Measurements from ENCODE around the gene SLC41A1.

The SLC41A1 gene

GRCh38 chr1:205804605-205805004 is 8.4 kb downstream of the SLC41A1 start:
- no peaks in the 10 kb centered on the region; the same call in 1 of the 2 replicates for H3K4me1 ChIP-seq (ENCODE audit: control insufficient read depth, insufficient read depth, low read length)
- H3K4me3 ChIP-seq (ENCODE audit: low read length) = no peak overlapping the region
- WGBS (ENCODE audit: insufficient coverage, insufficient read length) = no CpG with 5 or more reads among the region's 2 CpGs
- 0 out of 2 replicates have a peak, but pooled peaks cover 3% of the 10 kb centered on the region for H3K36me3 ChIP-seq (ENCODE audit: control insufficient read depth, insufficient read depth, low read length)
- DNase-seq (ENCODE audit: low read depth, low spot score) = no peak
- H3K27me3 ChIP-seq (ENCODE audit: control insufficient read depth, insufficient read depth, low read length) = no peaks in the 10 kb centered on the region
- no peaks in the 10 kb centered on the region for H3K9me3 ChIP-seq (ENCODE audit: control insufficient read depth, insufficient read depth, low read length)
- no peak overlapping the region for H3K27ac ChIP-seq (ENCODE audit: low read length)

- H3K36me3 ChIP-seq (ENCODE audit: control insufficient read depth, insufficient read depth, low read length) = peaks cover 6% of the 10 kb centered on the region; the same call in 1 of the 2 replicates
- H3K27me3 ChIP-seq (ENCODE audit: control insufficient read depth, insufficient read depth, low read length) = no peaks in the 10 kb centered on the region
- no peaks in the 10 kb centered on the region for H3K9me3 ChIP-seq (ENCODE audit: control insufficient read depth, insufficient read depth, low read length)
- no CpG with 5 or more reads among the region's 4 CpGs for WGBS (ENCODE audit: insufficient coverage, insufficient read length)
- no peak for DNase-seq (ENCODE audit: low read depth, low spot score)
- H3K4me3 ChIP-seq (ENCODE audit: low read length) = no peak overlapping the region
- H3K27ac ChIP-seq (ENCODE audit: low read length) = no peak overlapping the region
- H3K4me1 ChIP-seq (ENCODE audit: control insufficient read depth, insufficient read depth, low read length) = no peaks in the 10 kb centered on the region; the same call in 1 of the 2 replicates
Observed at GRCh38 chr1:205803986-205804385, 9.0 kb downstream of the SLC41A1 start.

- DNase-seq (ENCODE audit: low read depth, low spot score) = no peak
- WGBS (ENCODE audit: insufficient coverage, insufficient read length) = no CpG with 5 or more reads among the region's 8 CpGs
- peaks cover 14% of the 10 kb centered on the region for H3K36me3 ChIP-seq (ENCODE audit: control insufficient read depth, insufficient read depth, low read length)
Observed at GRCh38 chr1:205802060-205802459, 10.9 kb downstream of the SLC41A1 start.

GRCh38 chr1:205800981-205801703 is 11.9 kb downstream of the SLC41A1 start:
- Histone ChIP-seq H3K27me3 (ENCODE audit: control insufficient read depth, insufficient read depth, low read length) (no peaks in the 10 kb centered on the region), H3K4me3 (ENCODE audit: low read length) (no peak overlapping the region), H3K9me3 (ENCODE audit: control insufficient read depth, insufficient read depth, low read length) (no peaks in the 10 kb centered on the region), H3K4me1 (ENCODE audit: control insufficient read depth, insufficient read depth, low read length) (no peaks in the 10 kb centered on the region), H3K36me3 (ENCODE audit: control insufficient read depth, insufficient read depth, low read length) (peaks cover 14% of the 10 kb centered on the region), H3K27ac (ENCODE audit: low read length) (no peak overlapping the region)
- DNase-seq (ENCODE audit: low read depth, low spot score) = no peak
- no CpG with 5 or more reads among the region's 7 CpGs for WGBS (ENCODE audit: insufficient coverage, insufficient read length)

More at GRCh38 chr1:205802060-205802459, 10.9 kb downstream of the SLC41A1 start:
- Histone ChIP-seq H3K27me3 (ENCODE audit: control insufficient read depth, insufficient read depth, low read length) (no peaks in the 10 kb centered on the region), H3K4me3 (ENCODE audit: low read length) (no peak overlapping the region), H3K4me1 (ENCODE audit: control insufficient read depth, insufficient read depth, low read length) (no peaks in the 10 kb centered on the region), H3K27ac (ENCODE audit: low read length) (no peak overlapping the region), H3K9me3 (ENCODE audit: control insufficient read depth, insufficient read depth, low read length) (no peaks in the 10 kb centered on the region)

- no peaks in the 10 kb centered on the region for H3K27me3 ChIP-seq (ENCODE audit: control insufficient read depth, insufficient read depth, low read length)
- DNase-seq (ENCODE audit: low read depth, low spot score) = no peak
- no peaks in the 10 kb centered on the region for H3K9me3 ChIP-seq (ENCODE audit: control insufficient read depth, insufficient read depth, low read length)
- peaks cover 20% of the 10 kb centered on the region for H3K36me3 ChIP-seq (ENCODE audit: control insufficient read depth, insufficient read depth, low read length)
- H3K4me3 ChIP-seq (ENCODE audit: low read length) = no peak overlapping the region
- H3K27ac ChIP-seq (ENCODE audit: low read length) = no peak overlapping the region
- no CpG with 5 or more reads among the region's 7 CpGs for WGBS (ENCODE audit: insufficient coverage, insufficient read length)
- no peaks in the 10 kb centered on the region for H3K4me1 ChIP-seq (ENCODE audit: control insufficient read depth, insufficient read depth, low read length)
Observed at GRCh38 chr1:205800427-205800826, 12.6 kb downstream of the SLC41A1 start.

- H3K9me3 ChIP-seq (ENCODE audit: control insufficient read depth, insufficient read depth, low read length) = no peaks in the 10 kb centered on the region
- no peak for DNase-seq (ENCODE audit: low read depth, low spot score)
- H3K36me3 ChIP-seq (ENCODE audit: control insufficient read depth, insufficient read depth, low read length) = peaks cover 27% of the 10 kb centered on the region
- no peak overlapping the region for H3K4me3 ChIP-seq (ENCODE audit: low read length)
- no peaks in the 10 kb centered on the region for H3K27me3 ChIP-seq (ENCODE audit: control insufficient read depth, insufficient read depth, low read length)
- H3K27ac ChIP-seq (ENCODE audit: low read length) = no peak overlapping the region
- H3K4me1 ChIP-seq (ENCODE audit: control insufficient read depth, insufficient read depth, low read length) = no peaks in the 10 kb centered on the region
- no CpG with 5 or more reads among the region's 5 CpGs for WGBS (ENCODE audit: insufficient coverage, insufficient read length)
Observed at GRCh38 chr1:205798577-205798976, 14.4 kb downstream of the SLC41A1 start.

GRCh38 chr1:205797168-205797567 is 15.8 kb downstream of the SLC41A1 start:
- no CpG with 5 or more reads among the region's 2 CpGs for WGBS (ENCODE audit: insufficient coverage, insufficient read length)
- Histone ChIP-seq H3K4me3 (ENCODE audit: low read length) (no peak overlapping the region), H3K36me3 (ENCODE audit: control insufficient read depth, insufficient read depth, low read length) (peaks cover 30% of the 10 kb centered on the region), H3K27ac (ENCODE audit: low read length) (no peak overlapping the region), H3K4me1 (ENCODE audit: control insufficient read depth, insufficient read depth, low read length) (no peaks in the 10 kb centered on the region), H3K27me3 (ENCODE audit: control insufficient read depth, insufficient read depth, low read length) (no peaks in the 10 kb centered on the region), H3K9me3 (ENCODE audit: control insufficient read depth, insufficient read depth, low read length) (no peaks in the 10 kb centered on the region)
- no peak for DNase-seq (ENCODE audit: low read depth, low spot score)

GRCh38 chr1:205794011-205794730 is 18.8 kb downstream of the SLC41A1 start:
- Histone ChIP-seq H3K9me3 (ENCODE audit: control insufficient read depth, insufficient read depth, low read length) (no peaks in the 10 kb centered on the region), H3K36me3 (ENCODE audit: control insufficient read depth, insufficient read depth, low read length) (peaks cover 30% of the 10 kb centered on the region), H3K27me3 (ENCODE audit: control insufficient read depth, insufficient read depth, low read length) (no peaks in the 10 kb centered on the region), H3K4me1 (ENCODE audit: control insufficient read depth, insufficient read depth, low read length) (no peaks in the 10 kb centered on the region), H3K27ac (ENCODE audit: low read length) (no peak overlapping the region), H3K4me3 (ENCODE audit: low read length) (no peak overlapping the region)
- no CpG with 5 or more reads among the region's 5 CpGs for WGBS (ENCODE audit: insufficient coverage, insufficient read length)
- DNase-seq (ENCODE audit: low read depth, low spot score) = no peak

GRCh38 chr1:205792961-205793673 is 19.9 kb downstream of the SLC41A1 start:
- no peak overlapping the region for H3K27ac ChIP-seq (ENCODE audit: low read length)
- H3K36me3 ChIP-seq (ENCODE audit: control insufficient read depth, insufficient read depth, low read length) = peaks cover 23% of the 10 kb centered on the region
- no peaks in the 10 kb centered on the region for H3K4me1 ChIP-seq (ENCODE audit: control insufficient read depth, insufficient read depth, low read length)
- no peak overlapping the region for H3K4me3 ChIP-seq (ENCODE audit: low read length)
- no peak for DNase-seq (ENCODE audit: low read depth, low spot score)
- no peaks in the 10 kb centered on the region for H3K9me3 ChIP-seq (ENCODE audit: control insufficient read depth, insufficient read depth, low read length)
- no peaks in the 10 kb centered on the region for H3K27me3 ChIP-seq (ENCODE audit: control insufficient read depth, insufficient read depth, low read length)
- WGBS (ENCODE audit: insufficient coverage, insufficient read length) = no CpG with 5 or more reads among the region's 6 CpGs

GRCh38 chr1:205792481-205792881 is 20.5 kb downstream of the SLC41A1 start:
- Histone ChIP-seq H3K4me1 (ENCODE audit: control insufficient read depth, insufficient read depth, low read length) (no peaks in the 10 kb centered on the region), H3K27ac (ENCODE audit: low read length) (no peak overlapping the region), H3K4me3 (ENCODE audit: low read length) (no peak overlapping the region), H3K36me3 (ENCODE audit: control insufficient read depth, insufficient read depth, low read length) (peaks cover 20% of the 10 kb centered on the region), H3K27me3 (ENCODE audit: control insufficient read depth, insufficient read depth, low read length) (no peaks in the 10 kb centered on the region), H3K9me3 (ENCODE audit: control insufficient read depth, insufficient read depth, low read length) (no peaks in the 10 kb centered on the region)
- WGBS (ENCODE audit: insufficient coverage, insufficient read length) = no CpG with 5 or more reads among the region's 8 CpGs
- no peak for DNase-seq (ENCODE audit: low read depth, low spot score)

All from iPS DF 6.9 (cell line).